Activated effector memory CD4-positive, alpha-beta T cell treated with anti-CD3 and anti-CD28 coated beads, Interleukin-2, amount 50 U/mL, for 16 hours (primary cell): ENCODE results near the gene DOCK1.

ENCODE experiments used
- DNase-seq: peaks from one replicate; pipeline ENCODE4 v3.0.0-alpha.2; 2020

DOCK1 gene

GRCh38 chr10:127092916-127093315 lies 187.7 kb downstream of the DOCK1 start:
- DNase-seq = no peak

GRCh38 chr10:127094984-127095383 lies 189.8 kb downstream of the DOCK1 start:
- DNase-seq = no peak

GRCh38 chr10:127100983-127101615 lies 195.9 kb downstream of the DOCK1 start:
- DNase-seq = no peak

GRCh38 chr10:127102176-127102575 lies 196.9 kb downstream of the DOCK1 start:
- no peak for DNase-seq

GRCh38 chr10:127115100-127115499 lies 209.9 kb downstream of the DOCK1 start:
- no peak for DNase-seq

- DNase-seq = no peak
Measured at GRCh38 chr10:127117125-127117524, 211.9 kb downstream of the DOCK1 start.

GRCh38 chr10:127118034-127118433 lies 212.8 kb downstream of the DOCK1 start:
- DNase-seq = no peak

- no peak for DNase-seq
Measured at GRCh38 chr10:127119936-127120335, 214.7 kb downstream of the DOCK1 start.

- no peak for DNase-seq
Measured at GRCh38 chr10:127122831-127123230, 217.6 kb downstream of the DOCK1 start.

GRCh38 chr10:127123626-127124025 lies 218.4 kb downstream of the DOCK1 start:
- no peak for DNase-seq

GRCh38 chr10:127125331-127125730 lies 220.1 kb downstream of the DOCK1 start:
- no peak for DNase-seq

- DNase-seq = no peak
Measured at GRCh38 chr10:127127822-127128221, 222.6 kb downstream of the DOCK1 start.

GRCh38 chr10:127129104-127129503 lies 223.9 kb downstream of the DOCK1 start:
- DNase-seq = no peak

- DNase-seq = no peak
Measured at GRCh38 chr10:127132451-127132850, 227.2 kb downstream of the DOCK1 start.

GRCh38 chr10:127133225-127133624 lies 228.0 kb downstream of the DOCK1 start:
- DNase-seq = no peak

GRCh38 chr10:127133672-127134500 lies 228.7 kb downstream of the DOCK1 start:
- DNase-seq = no peak

- no peak for DNase-seq
Measured at GRCh38 chr10:127135844-127136577, 230.8 kb downstream of the DOCK1 start.

- DNase-seq = no peak
Measured at GRCh38 chr10:127137391-127137790, 232.2 kb downstream of the DOCK1 start.

- DNase-seq = no peak
Measured at GRCh38 chr10:127142136-127142535, 236.9 kb downstream of the DOCK1 start.

GRCh38 chr10:127142856-127143255 lies 237.6 kb downstream of the DOCK1 start:
- no peak for DNase-seq

- no peak for DNase-seq
Measured at GRCh38 chr10:127145173-127145572, 239.9 kb downstream of the DOCK1 start.

GRCh38 chr10:127146661-127147060 lies 241.4 kb downstream of the DOCK1 start:
- DNase-seq = no peak

GRCh38 chr10:127148066-127148932 lies 243.1 kb downstream of the DOCK1 start:
- no peak for DNase-seq
